ENCODE data around the gene NKIRAS1.
"Not testable (repeated sequence)": the region's sequence is repeated elsewhere in the genome, so short reads cannot be mapped to it uniquely, and the experiment has no call there.

Gene NKIRAS1

GRCh38 chr3:23895181-23895580, 21.6 kb downstream of the NKIRAS1 start:
- no peak for DNase-seq

DNA sequence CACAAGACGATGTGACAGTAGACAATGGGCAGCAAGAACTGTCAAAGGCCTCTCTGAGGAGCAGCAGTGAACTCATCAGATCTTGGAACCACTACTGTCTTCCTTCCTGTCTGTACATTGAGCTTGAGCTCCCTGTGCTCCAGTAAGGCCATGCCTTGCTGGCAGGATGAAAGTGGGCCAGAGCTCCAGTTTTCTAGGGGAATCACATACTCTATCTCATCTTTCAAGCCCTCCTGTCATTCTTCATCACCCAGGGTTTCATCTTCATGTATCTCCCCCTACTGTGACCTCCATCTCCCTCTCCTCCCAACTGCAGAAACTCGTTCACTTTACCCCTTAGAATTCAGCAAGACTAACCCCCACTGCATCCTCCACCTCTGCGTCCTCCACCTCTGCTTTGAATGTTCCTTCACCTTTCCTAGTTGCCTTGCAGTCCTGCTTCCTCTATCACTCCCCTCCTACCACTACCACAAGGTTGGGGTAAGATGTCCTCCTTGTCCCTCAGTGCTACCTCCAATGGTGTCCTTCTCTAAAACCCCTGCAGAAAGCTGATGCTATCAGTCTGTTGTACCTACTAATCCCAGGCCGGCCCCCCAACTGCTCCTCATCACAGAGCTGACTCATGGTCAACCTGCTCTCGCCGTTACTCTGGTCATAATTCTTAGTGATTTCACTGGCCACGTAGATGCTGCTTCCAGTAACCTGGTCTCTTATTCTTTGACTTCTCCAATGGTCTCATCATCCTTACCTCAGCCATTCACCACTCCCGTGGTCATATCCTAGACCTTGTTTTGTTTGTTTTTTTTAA, 22.3 kb downstream of the NKIRAS1 start:
- no peak for DNase-seq

DNA sequence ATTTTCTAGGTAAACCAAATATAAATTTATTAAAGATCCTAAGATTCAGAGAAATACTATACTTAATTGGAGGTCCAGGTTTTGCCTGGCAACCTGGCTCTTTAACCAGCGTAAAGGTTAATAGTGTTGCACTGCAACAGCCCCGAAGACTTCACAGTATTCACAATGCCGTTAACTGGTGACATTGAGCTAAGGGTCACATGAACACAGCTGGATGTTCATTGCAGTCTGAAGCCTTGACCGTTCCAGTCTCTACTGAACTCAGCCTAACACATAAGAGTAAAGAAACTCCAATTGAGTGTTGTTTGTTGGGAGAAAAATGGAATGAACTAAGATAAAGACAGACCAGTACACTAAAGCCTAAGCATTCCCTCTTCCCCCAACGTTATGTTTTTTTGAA, 26.8 kb downstream of the NKIRAS1 start:
- DNase-seq = no peak

DNA sequence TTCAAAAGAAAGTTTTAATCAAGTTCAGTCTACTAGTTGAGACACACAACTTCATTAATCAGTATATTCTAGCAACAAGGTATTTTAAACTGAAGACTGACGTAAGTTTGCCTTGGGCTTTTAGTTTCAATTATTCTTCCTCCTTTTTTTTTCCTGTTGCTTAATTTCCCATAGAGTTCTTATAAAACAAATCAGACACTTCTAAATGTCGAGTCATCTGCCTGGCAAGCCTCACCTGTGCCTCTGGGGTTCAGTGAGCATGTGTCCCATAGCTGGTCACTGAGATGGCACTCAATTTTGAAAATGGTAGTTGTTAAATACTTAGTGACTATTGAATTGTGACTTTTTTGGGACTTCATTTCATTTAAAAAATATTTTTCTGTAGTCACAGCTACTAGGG, 27.4 kb downstream of the NKIRAS1 start:
- no peak for DNase-seq

DNA sequence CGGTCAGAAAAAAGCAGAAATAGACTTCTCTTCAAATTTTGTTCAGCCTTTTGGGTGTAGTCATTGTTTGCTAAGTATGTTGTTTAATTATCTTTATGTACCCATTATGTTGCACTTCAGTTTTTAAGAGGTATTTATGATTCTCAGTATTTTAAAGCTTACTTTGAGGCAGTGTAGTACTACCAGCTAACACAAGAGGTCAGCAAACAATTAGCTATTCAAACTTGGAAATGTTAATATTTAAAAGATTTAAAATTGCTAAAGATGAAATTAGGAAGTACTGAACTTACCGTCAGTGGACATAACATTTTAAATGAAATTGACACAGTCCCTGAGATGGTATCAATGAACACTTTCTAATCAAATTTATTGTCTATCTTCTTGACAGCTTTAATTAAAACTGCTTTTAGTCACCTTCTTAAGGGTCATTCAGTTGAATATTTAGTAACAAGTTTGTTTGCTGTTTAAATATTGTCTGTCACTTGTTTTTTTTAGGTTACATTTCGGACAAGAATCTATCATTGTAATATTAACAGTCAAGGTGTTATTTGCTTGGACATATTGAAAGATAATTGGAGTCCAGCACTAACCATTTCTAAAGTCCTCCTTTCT, 28.1 kb downstream of the NKIRAS1 start:
- peak in 2 of 6 experiments; percentile 21 to 37 for DNase-seq

GRCh38 chr3:23886311-23886710, 30.5 kb downstream of the NKIRAS1 start:
- DNase-seq = no peak

- no peak for DNase-seq
Observed at GRCh38 chr3:23885210-23885609, 31.6 kb downstream of the NKIRAS1 start.

- no peak for DNase-seq
Observed at GRCh38 chr3:23884481-23884880, 32.3 kb downstream of the NKIRAS1 start.

DNA sequence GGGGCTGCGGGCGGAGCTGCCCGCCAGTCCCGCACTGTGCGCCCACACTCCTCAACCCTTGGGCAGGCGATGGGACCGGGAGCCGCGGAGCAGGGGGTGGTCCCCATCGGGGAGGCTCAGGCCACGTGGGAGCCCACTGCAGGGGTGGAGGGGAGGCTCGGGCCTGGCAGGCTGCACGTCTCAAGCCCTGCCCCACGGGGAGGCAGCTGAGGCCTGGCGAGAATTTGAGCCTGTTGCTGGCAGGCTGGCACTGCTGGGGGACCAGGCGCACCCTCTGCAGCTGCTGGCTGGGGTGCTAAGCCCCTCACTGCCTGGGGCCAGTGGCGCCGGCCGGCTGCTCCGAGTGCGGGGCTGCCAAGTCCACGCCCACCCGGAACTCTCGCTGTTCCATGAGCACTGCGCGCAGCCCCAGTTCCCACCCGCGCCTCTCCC, 34.3 kb downstream of the NKIRAS1 start:
- no peak for DNase-seq

- DNase-seq = not testable (repeated sequence)
Observed at GRCh38 chr3:23881993-23882392, 34.8 kb downstream of the NKIRAS1 start.

GRCh38 chr3:23880703-23881339, 36.0 kb downstream of the NKIRAS1 start:
- peak in 1 of 6 experiments; percentile 5 for DNase-seq

- no peak for DNase-seq
Observed at GRCh38 chr3:23879485-23879884, 37.3 kb downstream of the NKIRAS1 start.

DNA sequence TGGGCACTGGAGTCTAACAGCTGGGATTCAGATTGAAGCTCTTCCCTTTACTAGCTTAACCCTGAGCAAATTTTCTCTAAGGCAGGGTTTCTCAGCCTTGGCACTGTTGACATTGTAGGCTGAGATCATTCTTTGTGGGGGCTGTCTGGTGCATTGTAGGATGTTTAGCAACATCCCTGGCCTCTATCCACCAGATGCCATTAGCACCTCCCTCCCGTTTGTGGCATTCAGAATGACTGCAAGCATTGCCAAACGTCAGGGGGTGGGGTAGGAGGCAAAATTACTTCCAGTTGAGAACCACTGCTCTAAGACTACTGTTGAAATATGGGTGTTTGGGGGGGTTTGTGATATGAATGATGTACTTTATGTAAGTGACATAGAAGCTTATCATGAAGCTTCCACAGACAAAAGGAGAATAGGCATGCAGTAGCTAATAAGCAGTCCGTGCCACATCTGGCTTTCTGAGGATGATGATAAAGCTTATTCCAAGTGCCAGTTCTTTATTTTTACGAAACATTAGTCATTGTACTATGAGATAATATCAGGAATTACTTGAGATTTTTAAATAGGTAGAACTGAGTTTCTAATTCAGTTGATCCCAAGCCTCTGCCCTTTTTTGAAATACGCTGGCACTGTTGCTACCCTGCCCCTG, 39.3 kb downstream of the NKIRAS1 start:
- no peak for DNase-seq

DNA sequence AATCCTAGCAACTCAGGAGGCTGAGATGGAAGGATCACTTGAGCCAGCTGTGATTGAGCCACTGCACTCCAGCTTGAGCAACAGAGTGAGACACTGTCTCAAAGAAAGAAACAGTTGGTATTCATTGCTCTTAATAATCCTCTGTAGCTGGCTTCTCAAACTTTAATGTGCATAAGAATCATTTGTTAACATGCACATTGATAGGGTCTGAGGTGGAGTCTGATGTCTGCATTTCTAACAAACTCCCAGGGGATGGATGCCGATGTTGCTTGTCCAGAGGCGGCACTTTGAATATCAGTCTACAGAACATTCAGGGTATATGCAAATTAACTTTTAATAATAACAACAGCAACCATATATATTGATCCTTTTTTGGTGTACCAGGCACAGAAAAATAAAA, 39.9 kb downstream of the NKIRAS1 start:
- DNase-seq = no peak

DNA sequence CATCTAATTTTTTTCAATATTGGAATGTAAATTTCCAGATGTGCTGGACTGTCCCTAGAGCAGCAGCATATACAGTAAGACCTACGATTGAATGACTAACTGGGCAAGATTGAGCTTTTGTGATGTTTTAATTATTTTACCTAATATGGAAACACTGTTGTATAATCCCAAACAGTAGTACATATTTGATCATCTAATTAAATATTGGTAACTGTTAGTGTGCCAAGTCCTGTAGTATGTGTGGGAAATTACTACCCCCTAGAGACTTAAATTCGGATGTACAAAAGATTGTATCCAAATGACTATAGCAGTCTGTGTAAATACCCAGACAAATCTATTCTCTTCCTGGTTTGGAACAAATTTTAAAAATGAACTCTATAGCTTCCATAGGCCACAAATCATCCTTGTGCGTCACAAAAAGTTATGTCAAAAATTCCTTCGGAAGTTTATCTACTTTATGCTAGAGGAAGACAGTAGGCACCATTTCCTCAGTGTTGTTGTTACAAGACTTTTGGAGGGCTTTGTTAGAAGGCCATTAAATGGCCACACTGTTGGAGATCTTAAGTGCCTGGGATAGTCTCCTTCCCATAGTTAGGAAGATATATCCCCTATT, 41.6 kb downstream of the NKIRAS1 start:
- DNase-seq = no peak

GRCh38 chr3:23874359-23875112, 42.3 kb downstream of the NKIRAS1 start:
- no peak for DNase-seq

DNA sequence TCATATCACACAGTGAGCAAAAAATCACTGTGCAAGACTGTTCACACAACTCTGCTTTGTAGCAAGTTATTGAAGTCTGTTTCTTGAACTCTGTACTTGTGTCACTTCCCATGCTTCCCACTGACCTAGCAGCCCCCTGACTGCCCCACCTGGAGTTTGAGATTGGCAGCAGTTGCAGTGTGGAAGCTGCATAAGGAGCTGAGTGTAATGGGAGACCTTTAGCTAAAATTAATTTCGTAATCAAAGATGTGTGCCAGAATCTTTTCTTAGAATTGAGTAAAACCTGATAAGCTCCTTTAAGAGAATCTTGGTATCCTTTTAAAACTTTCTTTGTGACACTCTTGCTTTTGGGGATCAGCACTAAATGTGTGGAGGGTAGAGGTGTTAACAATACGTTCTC, 42.8 kb downstream of the NKIRAS1 start:
- DNase-seq = no peak

GRCh38 chr3:23872330-23872729, 44.5 kb downstream of the NKIRAS1 start:
- no peak for DNase-seq

GRCh38 chr3:23871361-23871760, 45.4 kb downstream of the NKIRAS1 start:
- not testable (repeated sequence) for DNase-seq

DNA sequence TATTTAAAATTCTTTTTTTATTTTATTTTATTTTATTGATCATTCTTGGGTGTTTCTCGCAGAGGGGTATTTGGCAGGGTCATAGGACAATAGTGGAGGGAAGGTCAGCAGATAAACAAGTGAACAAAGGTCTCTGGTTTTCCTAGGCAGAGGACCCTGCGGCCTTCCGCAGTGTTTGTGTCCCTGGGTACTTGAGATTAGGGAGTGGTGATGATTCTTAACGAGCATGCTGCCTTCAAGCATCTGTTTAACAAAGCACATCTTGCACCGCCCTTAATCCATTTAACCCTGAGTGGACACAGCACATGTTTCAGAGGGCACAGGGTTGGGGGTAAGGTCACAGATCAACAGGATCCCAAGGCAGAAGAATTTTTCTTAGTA, 46.1 kb downstream of the NKIRAS1 start:
- not testable (repeated sequence) for DNase-seq

DNA sequence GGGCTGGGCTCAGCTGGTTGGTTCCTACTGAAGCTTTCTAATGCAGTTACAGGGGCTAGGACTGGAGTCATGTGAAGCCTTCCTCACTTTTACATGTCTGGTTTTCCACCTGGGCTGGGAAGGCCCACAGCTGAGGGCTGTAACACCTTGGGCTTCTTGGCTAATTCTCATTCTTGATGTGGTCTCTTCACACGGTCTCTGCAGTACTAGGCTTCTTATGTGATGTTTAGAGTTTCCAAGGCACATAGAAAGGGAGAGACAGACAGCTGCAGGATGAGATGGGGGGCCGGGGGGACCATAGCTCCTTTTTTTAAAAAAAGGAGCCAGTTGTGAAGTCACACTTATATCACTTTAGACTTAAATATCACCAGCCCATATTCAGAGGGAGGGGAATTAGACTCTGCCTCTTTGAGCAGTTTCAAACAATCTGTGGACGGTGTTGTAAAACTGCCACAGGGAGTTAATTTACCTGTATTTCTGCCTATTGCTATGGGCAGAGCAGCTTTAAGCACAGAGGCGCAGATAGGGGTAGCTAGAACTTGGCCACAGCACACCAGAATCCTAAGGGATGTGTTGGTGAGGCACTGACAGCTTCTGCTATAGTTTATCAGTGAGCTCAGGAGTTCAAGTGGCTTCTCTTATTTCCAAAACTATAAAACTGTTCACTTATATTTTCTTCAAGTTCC, 46.7 kb downstream of the NKIRAS1 start:
- DNase-seq = no peak

DNA sequence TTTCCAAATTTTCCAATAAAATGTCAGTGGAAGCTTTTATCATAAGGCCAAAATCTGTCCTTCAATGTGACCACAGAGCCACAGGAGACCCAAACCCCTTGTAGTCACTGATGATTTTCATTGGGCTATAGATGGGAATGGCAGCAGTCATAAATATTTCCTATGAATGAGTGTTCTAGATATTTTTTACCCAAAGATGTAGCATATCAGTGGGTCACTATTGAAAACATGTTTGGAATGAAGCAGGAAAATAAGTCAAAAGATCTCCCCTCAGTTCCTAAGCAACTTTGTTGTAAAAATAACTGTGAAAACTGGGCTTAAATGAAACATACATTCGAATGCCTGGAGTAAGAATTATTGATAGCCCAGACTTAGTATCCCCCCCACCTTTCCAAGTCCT, 49.0 kb downstream of the NKIRAS1 start:
- DNase-seq = no peak
